ENCODE measurements around the gene IL9.

IL9 gene

GRCh38 chr5:135869935-135870334, 25.7 kb downstream of the IL9 start:
- TF ChIP-seq CTCF (IDR thresholded peaks at IDR 0.05; ENCODE audit: extremely low read depth, insufficient read depth, missing control alignments), result no peak
- DNase-seq (ENCODE audit: low spot score), result no peak
- in situ Hi-C loops (cut with MboI; ENCODE audit: low pct_unique_long_range_greater_than_20kb, low sequenced_read_pairs, unreplicated experiment), result no loop called here

GRCh38 chr5:135869276-135869675, 26.4 kb downstream of the IL9 start:
- no peak for TF ChIP-seq CTCF (IDR thresholded peaks at IDR 0.05; ENCODE audit: extremely low read depth, insufficient read depth, missing control alignments)
- no peak for DNase-seq (ENCODE audit: low spot score)

GRCh38 chr5:135868681-135869080, 27.0 kb downstream of the IL9 start:
- TF ChIP-seq CTCF (IDR thresholded peaks at IDR 0.05; ENCODE audit: extremely low read depth, insufficient read depth, missing control alignments), result no peak
- in situ Hi-C loops (cut with MboI; ENCODE audit: low pct_unique_long_range_greater_than_20kb, low sequenced_read_pairs, unreplicated experiment), result no loop called here

More at GRCh38 chr5:135869276-135869675, 26.4 kb downstream of the IL9 start:
- in situ Hi-C loops (cut with MboI; ENCODE audit: low pct_unique_long_range_greater_than_20kb, low sequenced_read_pairs, unreplicated experiment), result no loop called here

GRCh38 chr5:135867599-135867998, 28.0 kb downstream of the IL9 start:
- DNase-seq (ENCODE audit: low spot score), result no peak
- no peak for TF ChIP-seq CTCF (IDR thresholded peaks at IDR 0.05; ENCODE audit: extremely low read depth, insufficient read depth, missing control alignments)
- in situ Hi-C loops (cut with MboI; ENCODE audit: low pct_unique_long_range_greater_than_20kb, low sequenced_read_pairs, unreplicated experiment), result no loop called here

More at GRCh38 chr5:135868681-135869080, 27.0 kb downstream of the IL9 start:
- no peak for DNase-seq (ENCODE audit: low spot score)

GRCh38 chr5:135866016-135866415, 29.6 kb downstream of the IL9 start:
- no peak for TF ChIP-seq CTCF (IDR thresholded peaks at IDR 0.05; ENCODE audit: extremely low read depth, insufficient read depth, missing control alignments)
- no peak for DNase-seq (ENCODE audit: low spot score)
- in situ Hi-C loops (cut with MboI; ENCODE audit: low pct_unique_long_range_greater_than_20kb, low sequenced_read_pairs, unreplicated experiment), result no loop called here

GRCh38 chr5:135864503-135865435, 30.9 kb downstream of the IL9 start:
- no peak for DNase-seq (ENCODE audit: low spot score)
- TF ChIP-seq CTCF (IDR thresholded peaks at IDR 0.05; ENCODE audit: extremely low read depth, insufficient read depth, missing control alignments), result no peak
- in situ Hi-C loops (cut with MboI; ENCODE audit: low pct_unique_long_range_greater_than_20kb, low sequenced_read_pairs, unreplicated experiment), result no loop called here
